ENCODE measurements around the gene SLC15A5.

Gene SLC15A5

DNA sequence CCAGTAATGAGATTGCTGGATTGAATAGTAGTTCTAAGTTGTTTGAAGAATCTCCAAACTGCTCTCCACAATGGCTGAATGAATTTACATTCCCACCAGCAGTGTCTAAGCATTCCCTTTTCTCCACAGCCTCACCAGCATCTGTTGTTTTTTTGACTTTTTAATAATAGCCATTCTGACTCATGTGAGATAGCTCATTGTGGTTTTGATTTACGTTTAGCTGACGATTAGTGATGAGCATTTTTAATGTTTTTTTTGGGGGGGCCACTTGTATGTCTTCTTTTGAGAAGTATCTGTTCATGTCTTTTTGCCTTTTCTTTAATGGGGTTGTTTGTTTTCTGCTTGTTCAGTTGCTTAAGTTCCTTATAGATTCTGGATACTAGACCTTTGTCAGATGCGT lies 8.1 kb upstream of the SLC15A5 start:
- Histone ChIP-seq H3K4me3 (no peak overlapping the region), H3K4me1 (no peaks in the 10 kb centered on the region), H3K27me3 (ENCODE audit: low read depth) (no peaks in the 10 kb centered on the region), H3K9me3 (no peaks in the 10 kb centered on the region), H3K36me3 (replicated peaks) (no peaks in the 10 kb centered on the region)
- no peak for DNase-seq (ENCODE audit: low spot score in 2 of 2)
- in situ Hi-C loops (cut with MboI; ENCODE audit: low sequenced_read_pairs): no loop called here

DNA sequence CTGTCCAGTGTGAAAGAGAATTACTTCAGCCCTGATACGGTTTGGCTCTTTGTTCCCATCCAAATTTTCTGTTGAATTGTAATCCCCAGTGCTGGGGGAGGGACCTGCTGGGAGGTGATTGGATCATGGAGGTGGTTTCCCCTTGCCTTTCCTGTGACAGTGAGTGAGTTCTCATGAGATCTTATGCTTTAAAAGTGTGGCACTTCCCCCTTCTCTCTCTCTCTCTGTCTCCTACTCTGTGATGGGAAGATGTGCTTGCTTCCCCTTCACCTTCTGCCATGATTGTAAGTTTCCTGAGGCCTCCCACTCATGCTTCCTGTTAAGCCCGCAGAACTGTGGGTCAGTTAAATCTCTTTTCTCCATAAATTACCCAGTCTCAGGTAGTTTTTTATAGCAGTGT lies 5.5 kb upstream of the SLC15A5 start:
- H3K9me3 ChIP-seq: no peaks in the 10 kb centered on the region
- H3K36me3 ChIP-seq (replicated peaks): no peaks in the 10 kb centered on the region
- in situ Hi-C loops (cut with MboI; ENCODE audit: low sequenced_read_pairs): no loop called here
- H3K27me3 ChIP-seq (ENCODE audit: low read depth): no peaks in the 10 kb centered on the region
- H3K4me1 ChIP-seq: no peaks in the 10 kb centered on the region
- H3K4me3 ChIP-seq: no peak overlapping the region
- DNase-seq (ENCODE audit: low spot score in 2 of 2): no peak

DNA sequence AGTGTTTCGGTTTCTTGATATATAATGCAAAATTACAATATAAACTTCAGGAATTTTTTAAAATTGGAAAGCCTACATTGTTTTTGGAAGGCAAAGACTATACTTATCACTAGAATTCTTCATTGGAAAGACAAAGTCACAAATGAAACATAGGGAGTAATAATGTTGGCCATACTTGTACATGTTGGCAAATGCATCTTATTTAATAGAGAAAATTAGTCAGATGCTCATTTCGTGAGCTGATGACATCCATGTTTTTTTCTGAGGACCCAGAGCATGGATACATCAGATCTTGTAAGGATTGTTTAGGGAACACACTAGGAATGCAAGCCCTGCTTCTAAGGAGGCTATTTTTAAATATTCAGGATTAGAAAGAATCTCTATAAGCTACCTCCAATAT lies 4.6 kb upstream of the SLC15A5 start:
- Histone ChIP-seq H3K27me3 (ENCODE audit: low read depth) (no peaks in the 10 kb centered on the region), H3K9me3 (no peaks in the 10 kb centered on the region), H3K4me3 (no peak overlapping the region), H3K4me1 (no peaks in the 10 kb centered on the region), H3K36me3 (replicated peaks) (no peaks in the 10 kb centered on the region)
- in situ Hi-C loops (cut with MboI; ENCODE audit: low sequenced_read_pairs): no loop called here
- DNase-seq (ENCODE audit: low spot score in 2 of 2): no peak

DNA sequence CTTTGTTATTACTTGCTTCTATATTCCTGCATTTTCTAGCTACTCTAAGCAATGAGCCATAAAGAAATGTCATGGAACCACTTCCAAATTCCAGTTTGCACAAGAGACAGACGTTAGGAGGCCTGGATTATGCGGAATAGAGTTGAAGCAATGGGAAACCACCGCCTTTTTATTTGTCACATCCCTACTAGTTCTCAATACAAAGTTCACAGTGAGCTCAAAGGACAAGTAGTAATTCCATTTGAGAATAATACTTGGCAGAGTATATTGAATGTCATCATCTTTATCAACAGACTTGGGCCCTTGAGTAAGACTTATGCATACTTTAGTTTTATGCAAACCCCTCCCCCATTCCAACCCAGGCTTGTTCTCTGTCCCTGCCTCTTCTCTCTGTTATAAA lies 3.7 kb upstream of the SLC15A5 start:
- in situ Hi-C loops (cut with MboI; ENCODE audit: low sequenced_read_pairs): no loop called here
- H3K27me3 ChIP-seq (ENCODE audit: low read depth): no peaks in the 10 kb centered on the region
- no peak for DNase-seq (ENCODE audit: low spot score in 2 of 2)
- H3K4me1 ChIP-seq: no peaks in the 10 kb centered on the region
- no peaks in the 10 kb centered on the region for H3K36me3 ChIP-seq (replicated peaks)
- no peaks in the 10 kb centered on the region for H3K9me3 ChIP-seq
- no peak overlapping the region for H3K4me3 ChIP-seq

DNA sequence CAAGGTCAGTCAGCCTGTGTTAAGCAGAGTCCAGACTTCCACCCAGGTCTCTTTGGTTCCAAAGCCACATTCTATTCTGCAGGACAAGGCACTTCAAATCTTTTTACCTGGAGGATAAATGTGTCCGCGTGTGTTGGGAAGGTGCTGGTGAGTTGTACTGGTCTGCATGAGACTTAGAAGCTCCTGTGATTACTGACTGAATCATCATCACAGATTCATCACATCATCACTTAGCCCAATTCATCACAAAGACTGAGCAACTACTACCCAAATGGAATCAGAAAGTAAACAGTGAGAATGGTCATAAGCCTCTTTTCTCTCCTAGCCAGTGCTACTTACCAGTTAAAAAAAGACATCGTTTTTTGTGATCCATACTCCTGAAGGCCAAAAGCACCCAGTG lies 5.3 kb downstream of the SLC15A5 start:
- no peak overlapping the region for H3K4me3 ChIP-seq
- H3K4me1 ChIP-seq: peaks cover 6% of the 10 kb centered on the region
- in situ Hi-C loops (cut with MboI; ENCODE audit: low sequenced_read_pairs): no loop called here

DNA sequence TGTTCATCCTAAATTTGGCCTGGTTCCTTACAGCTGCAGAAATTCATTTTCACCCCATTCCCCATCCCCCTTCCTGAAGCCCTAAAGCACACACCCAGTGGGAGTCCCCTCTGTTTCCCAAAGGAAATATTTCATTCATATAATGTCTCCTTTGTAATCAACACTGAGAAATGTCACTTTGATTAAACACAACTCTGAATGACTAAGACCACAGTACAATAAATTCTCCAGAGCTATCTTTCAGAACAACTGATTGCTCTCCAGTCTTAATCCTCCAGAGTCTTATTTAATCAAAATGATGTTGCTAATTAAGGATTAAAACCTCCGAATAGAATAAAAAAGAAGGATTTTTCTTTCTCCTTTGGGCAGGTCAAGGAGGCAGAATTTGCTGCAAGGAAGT lies 6.4 kb downstream of the SLC15A5 start:
- Histone ChIP-seq H3K9me3 (no peaks in the 10 kb centered on the region), H3K4me1 (peaks cover 6% of the 10 kb centered on the region), H3K27me3 (ENCODE audit: low read depth) (no peaks in the 10 kb centered on the region), H3K4me3 (no peak overlapping the region), H3K36me3 (replicated peaks) (no peaks in the 10 kb centered on the region)
- peak in 1 of 2 experiments; percentile 8 for DNase-seq (ENCODE audit: low spot score in 2 of 2)
- in situ Hi-C loops (cut with MboI; ENCODE audit: low sequenced_read_pairs): no loop called here

More for the DNA sequence above, 5.3 kb downstream of the SLC15A5 start:
- Histone ChIP-seq H3K27me3 (ENCODE audit: low read depth) (no peaks in the 10 kb centered on the region), H3K9me3 (no peaks in the 10 kb centered on the region), H3K36me3 (replicated peaks) (no peaks in the 10 kb centered on the region)
- DNase-seq (ENCODE audit: low spot score in 2 of 2): no peak

DNA sequence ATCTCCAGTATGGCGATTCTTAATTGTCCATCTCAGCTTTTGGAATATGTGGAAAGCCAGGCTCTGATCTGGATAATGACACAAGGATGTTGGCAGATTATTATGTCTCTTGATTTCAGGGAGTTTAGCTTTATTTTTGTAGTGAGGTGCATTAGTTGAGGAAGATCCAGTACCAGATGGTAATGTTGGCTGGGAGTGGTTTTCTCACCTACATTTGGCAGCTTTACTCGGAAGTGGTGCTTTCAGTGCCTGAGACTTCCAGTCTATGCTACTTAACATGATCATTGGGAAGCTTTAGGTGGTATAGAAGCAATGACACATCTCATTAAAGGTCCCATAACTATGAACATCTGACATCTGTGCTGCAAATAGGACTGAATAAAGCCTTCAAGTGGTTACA lies 7.5 kb downstream of the SLC15A5 start:
- in situ Hi-C loops (cut with MboI; ENCODE audit: low sequenced_read_pairs): no loop called here
- Histone ChIP-seq H3K27me3 (ENCODE audit: low read depth) (no peaks in the 10 kb centered on the region), H3K4me3 (no peak overlapping the region), H3K9me3 (no peaks in the 10 kb centered on the region), H3K36me3 (replicated peaks) (no peaks in the 10 kb centered on the region), H3K4me1 (peaks cover 6% of the 10 kb centered on the region)
- DNase-seq (ENCODE audit: low spot score in 2 of 2): no peak

DNA sequence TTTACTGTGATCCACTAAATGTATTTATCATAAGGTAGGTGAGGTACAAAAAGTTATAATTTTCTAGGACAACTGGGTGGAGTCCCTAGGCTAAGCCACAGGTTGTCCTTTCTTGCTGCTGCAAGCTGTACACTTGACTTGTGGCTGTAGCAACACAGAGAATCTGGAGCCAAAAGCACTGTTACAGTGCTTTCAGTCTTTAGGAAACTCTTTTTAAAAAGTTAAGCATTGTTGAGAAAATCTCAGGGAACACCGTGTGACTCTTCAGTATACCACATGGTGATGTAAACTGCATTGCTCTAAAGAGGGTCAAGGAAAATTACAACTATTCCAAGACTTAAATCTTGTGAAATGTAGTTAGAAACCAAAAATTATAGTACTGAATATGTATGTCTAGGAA lies 11.4 kb downstream of the SLC15A5 start:
- no peak for DNase-seq (ENCODE audit: low spot score in 2 of 2)
- Histone ChIP-seq H3K27me3 (ENCODE audit: low read depth) (no peaks in the 10 kb centered on the region), H3K4me3 (no peak overlapping the region), H3K4me1 (peaks cover 2% of the 10 kb centered on the region; the same call in 1 of the 2 replicates), H3K9me3 (no peaks in the 10 kb centered on the region), H3K36me3 (replicated peaks) (no peaks in the 10 kb centered on the region)
- in situ Hi-C loops (cut with MboI; ENCODE audit: low sequenced_read_pairs): no loop called here

DNA sequence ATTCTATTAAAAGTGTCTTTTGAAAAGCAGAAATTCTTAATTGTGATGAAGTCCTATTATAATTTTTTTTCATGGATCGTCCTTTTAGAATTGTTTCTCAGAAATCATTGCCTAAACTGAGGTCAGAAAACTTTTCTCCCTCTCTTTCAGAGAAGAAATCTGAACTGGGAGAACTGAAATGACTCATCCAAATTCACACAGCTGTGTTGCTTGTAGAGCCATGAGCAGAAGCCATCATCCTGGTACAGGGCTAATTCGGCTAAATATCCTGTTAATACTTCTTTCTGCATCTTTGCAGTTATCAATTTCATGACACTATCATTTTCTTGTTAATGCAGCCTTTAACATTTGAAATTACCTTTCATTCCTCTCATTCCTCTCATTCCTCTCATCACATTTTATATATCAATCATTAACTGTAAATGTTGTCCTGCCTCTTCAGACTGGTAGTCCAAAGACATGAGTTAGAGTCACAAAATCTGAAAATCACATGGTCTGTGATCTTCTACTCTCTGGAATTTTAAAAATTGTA lies 15.5 kb downstream of the SLC15A5 start:
- Histone ChIP-seq H3K9me3 (no peaks in the 10 kb centered on the region), H3K36me3 (replicated peaks) (no peaks in the 10 kb centered on the region), H3K27me3 (ENCODE audit: low read depth) (no peaks in the 10 kb centered on the region; the same call in 1 of the 2 replicates), H3K4me1 (no peaks in the 10 kb centered on the region), H3K4me3 (no peak overlapping the region)
- DNase-seq (ENCODE audit: low spot score in 2 of 2): no peak
- in situ Hi-C loops (cut with MboI; ENCODE audit: low sequenced_read_pairs): no loop called here

DNA sequence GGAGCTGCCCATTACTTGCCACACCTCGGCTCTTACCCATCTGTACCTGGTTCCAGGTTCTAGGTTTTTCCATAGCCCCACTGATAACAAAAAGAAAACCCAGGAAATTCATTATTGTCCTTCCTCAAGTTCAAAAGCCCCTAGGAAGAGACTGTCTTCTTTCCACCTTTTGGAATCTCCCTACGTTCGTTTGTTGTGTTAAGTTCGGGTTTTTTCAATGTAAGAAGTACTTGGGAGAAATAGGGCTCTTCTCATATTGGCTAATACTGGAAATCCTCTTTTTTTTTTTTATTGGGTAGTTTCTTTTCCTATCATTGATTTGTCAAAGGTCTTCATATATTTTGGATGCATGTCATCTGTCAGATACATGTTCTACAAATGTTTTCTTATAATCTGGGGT lies 17.3 kb downstream of the SLC15A5 start:
- DNase-seq (ENCODE audit: low spot score in 2 of 2): no peak
- no peak overlapping the region for H3K4me3 ChIP-seq
- in situ Hi-C loops (cut with MboI; ENCODE audit: low sequenced_read_pairs): no loop called here
- H3K9me3 ChIP-seq: no peaks in the 10 kb centered on the region
- H3K36me3 ChIP-seq (replicated peaks): no peaks in the 10 kb centered on the region
- H3K4me1 ChIP-seq: no peaks in the 10 kb centered on the region
- H3K27me3 ChIP-seq (ENCODE audit: low read depth): no peaks in the 10 kb centered on the region; the same call in 1 of the 2 replicates

DNA sequence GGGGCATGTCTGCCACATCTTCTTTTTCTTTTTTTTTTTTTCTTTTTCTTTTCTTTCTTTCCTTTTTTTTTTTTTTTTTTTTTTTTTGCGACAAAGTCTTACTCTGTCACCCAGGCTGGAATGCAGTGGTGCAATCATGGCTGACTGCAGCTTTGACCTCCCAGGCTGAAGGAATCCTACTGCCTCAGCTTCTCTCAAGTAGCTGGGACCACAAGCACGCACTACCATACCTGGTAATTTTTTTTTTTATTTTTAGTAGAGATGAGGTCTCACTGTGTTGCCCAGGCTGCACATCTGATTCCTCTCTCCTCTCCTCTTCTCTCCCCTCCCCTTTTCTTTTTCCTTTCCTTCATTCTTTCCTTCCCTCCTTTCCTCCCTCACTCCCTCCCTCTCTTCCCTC lies 18.5 kb downstream of the SLC15A5 start:
- H3K4me1 ChIP-seq: no peaks in the 10 kb centered on the region
- in situ Hi-C loops (cut with MboI; ENCODE audit: low sequenced_read_pairs): no loop called here
- H3K9me3 ChIP-seq: no peaks in the 10 kb centered on the region

DNA sequence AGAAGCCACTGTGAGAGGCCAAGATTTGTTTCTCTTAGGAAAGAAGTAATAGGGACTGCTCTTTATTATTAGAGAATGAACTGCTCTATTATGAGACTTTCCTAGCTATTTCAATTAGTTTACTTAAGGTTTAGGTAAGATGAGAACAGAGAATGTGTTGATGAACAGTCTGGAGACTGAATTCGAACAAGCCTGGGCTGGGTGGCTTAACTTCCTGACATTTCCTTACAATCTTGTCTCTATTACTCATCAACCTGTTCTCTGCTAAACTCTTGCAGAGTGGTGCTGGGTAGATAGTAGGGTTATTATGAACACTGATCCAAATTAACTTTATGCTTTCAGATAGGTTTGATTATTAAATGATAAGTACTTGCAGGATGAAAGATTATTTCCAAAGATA lies 31.2 kb downstream of the SLC15A5 start:
- Histone ChIP-seq H3K9me3 (no peaks in the 10 kb centered on the region), H3K36me3 (replicated peaks) (no peaks in the 10 kb centered on the region), H3K4me1 (no peaks in the 10 kb centered on the region), H3K27me3 (ENCODE audit: low read depth) (no peaks in the 10 kb centered on the region), H3K4me3 (no peak overlapping the region)
- in situ Hi-C loops (cut with MboI; ENCODE audit: low sequenced_read_pairs): no loop called here
- no peak for DNase-seq (ENCODE audit: low spot score in 2 of 2)

More for the DNA sequence above, 18.5 kb downstream of the SLC15A5 start:
- H3K4me3 ChIP-seq: no peak overlapping the region
- no peaks in the 10 kb centered on the region; the same call in 1 of the 2 replicates for H3K27me3 ChIP-seq (ENCODE audit: low read depth)
- DNase-seq (ENCODE audit: low spot score in 2 of 2): no peak
- H3K36me3 ChIP-seq (replicated peaks): no peaks in the 10 kb centered on the region

DNA sequence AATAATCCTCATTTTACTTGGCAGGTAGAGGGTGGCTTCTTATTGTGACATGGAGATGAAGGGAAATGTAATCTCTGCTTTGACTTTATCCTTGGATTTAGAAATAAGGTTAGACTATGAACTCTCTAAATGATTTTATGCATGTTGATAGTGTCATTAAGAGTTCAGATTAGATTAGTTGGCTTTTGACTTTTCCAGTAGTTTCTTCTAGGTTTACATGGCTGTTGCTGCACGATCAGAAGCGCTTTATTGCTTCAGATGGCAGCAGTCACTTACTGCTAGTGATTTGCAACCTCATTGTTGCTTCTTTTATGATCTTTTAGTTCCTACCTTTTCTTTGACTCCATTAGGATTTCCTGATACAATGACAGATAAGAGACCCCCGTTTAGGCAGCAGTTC lies 32.3 kb downstream of the SLC15A5 start:
- H3K4me3 ChIP-seq: no peak overlapping the region
- no peaks in the 10 kb centered on the region for H3K4me1 ChIP-seq
- no peaks in the 10 kb centered on the region for H3K27me3 ChIP-seq (ENCODE audit: low read depth)
- H3K36me3 ChIP-seq (replicated peaks): no peaks in the 10 kb centered on the region
- no peak for DNase-seq (ENCODE audit: low spot score in 2 of 2)
- in situ Hi-C loops (cut with MboI; ENCODE audit: low sequenced_read_pairs): no loop called here
- H3K9me3 ChIP-seq: no peaks in the 10 kb centered on the region

DNA sequence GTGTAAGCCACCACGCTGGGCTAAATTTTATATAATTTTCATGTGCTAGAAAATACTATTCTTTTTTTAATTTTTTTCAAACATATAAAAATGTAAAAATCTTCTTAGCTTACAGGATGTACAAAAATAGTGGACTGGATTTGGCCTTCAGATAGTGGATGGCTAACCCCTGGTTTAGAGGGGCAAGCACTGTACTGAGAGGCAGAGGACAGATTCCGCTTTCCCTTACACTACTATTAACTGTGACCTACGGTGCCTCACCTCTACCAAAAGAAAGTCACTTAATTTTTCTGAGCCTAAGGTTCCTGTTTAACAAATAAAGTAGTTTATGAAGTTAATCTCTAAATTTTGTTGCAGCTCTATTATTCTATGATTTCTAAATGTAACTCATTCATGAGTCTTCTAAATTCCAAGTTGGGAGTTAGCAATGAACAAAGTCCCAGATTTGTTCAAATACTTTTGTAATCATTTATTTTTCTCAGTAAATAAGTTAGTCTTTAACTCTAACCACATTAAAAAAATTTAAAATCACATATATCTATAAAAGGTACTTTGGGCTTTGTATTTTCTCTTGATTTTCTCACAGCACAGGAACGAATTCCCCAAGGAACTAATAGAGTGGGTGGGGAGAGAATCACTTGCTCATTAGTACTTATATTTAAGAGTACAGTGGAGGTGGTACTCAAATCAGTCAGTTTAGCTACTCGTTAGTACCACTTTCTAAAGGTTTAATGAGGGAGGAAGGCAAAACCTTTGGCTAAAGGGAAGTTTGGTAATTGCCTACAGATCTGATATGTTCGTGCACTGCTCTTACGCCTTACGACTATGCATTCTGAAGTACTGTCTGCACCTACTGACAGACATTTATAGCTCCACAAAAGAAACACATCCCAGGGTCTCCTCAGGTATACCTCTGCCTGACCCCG lies 33.7 kb downstream of the SLC15A5 start:
- H3K36me3 ChIP-seq (replicated peaks): no peaks in the 10 kb centered on the region
- DNase-seq (ENCODE audit: low spot score in 2 of 2): no peak
- in situ Hi-C loops (cut with MboI; ENCODE audit: low sequenced_read_pairs): no loop called here
- no peak overlapping the region for H3K4me3 ChIP-seq
- no peaks in the 10 kb centered on the region for H3K4me1 ChIP-seq
- H3K9me3 ChIP-seq: no peaks in the 10 kb centered on the region
- H3K27me3 ChIP-seq (ENCODE audit: low read depth): no peaks in the 10 kb centered on the region

Measured in HAP-1 (cell line).